Heart right ventricle (tissue), 16 donors: ENCODE measurements around the gene CLRN2. TPM values are rescaled to one million over a fixed set of nuclear protein-coding genes. Genes with fewer than 3 reads are reported as not detected.

Source experiments
- ATAC-seq, 8 donors: fragments of 200-7000 bp; cut with Tn5 transposase; one replicate each; pipeline ENCODE4 v1.9.1; 2020; ENCODE audit warnings: mild to moderate bottlenecking in 8 of 8, moderate library complexity in 8 of 8, moderate number of reproducible peaks in 1 of 8
- DNase-seq, 2 donors: peaks; one replicate each; pipeline ENCODE4 v3.0.0-alpha.2; 2020
- H3K27ac ChIP-seq, 10 donors: fragments of 200-600 bp; sonication (generic) in 2 of 10; one replicate each; pipeline versions ENCODE4 v1.5.0 to v1.8.0; 2020 to 2022; ENCODE audit warnings: mild to moderate bottlenecking in 3 of 10
- H3K27me3 ChIP-seq, 7 donors: fragments of 200-600 bp; one replicate each; pipeline ENCODE4 v1.8.0; 2021 to 2022; ENCODE audit warnings: mild to moderate bottlenecking in 2 of 7
- H3K36me3 ChIP-seq, 9 donors: fragments of 200-600 bp; sonication (generic) in 1 of 9; one replicate each; pipeline versions ENCODE4 v1.5.0 to v1.8.0; 2020 to 2022; ENCODE audit warnings: mild to moderate bottlenecking in 2 of 9
- H3K4me1 ChIP-seq, 9 donors: fragments of 200-600 bp; sonication (generic) in 1 of 9; one replicate each; pipeline versions ENCODE4 v1.5.0 to v1.8.0; 2020 to 2022; ENCODE audit warnings: mild to moderate bottlenecking in 4 of 9
- H3K4me3 ChIP-seq, 10 donors: fragments of 200-600 bp; sonication (generic) in 2 of 10; one replicate each; pipeline versions ENCODE4 v1.5.0 to v1.8.0; 2020 to 2022; ENCODE audit warnings: mild to moderate bottlenecking in 7 of 10, moderate library complexity in 2 of 10
- H3K9me3 ChIP-seq, 11 donors: fragments of 200-600 bp in 10 of 11; sonication (generic) in 2 of 11; one replicate each; pipeline versions ENCODE4 v1.5.0 to v1.8.0; 2013 to 2022; ENCODE audit warnings: mild to moderate bottlenecking in 2 of 11, control low read depth in 1 of 11, moderate library complexity in 1 of 11
- CTCF ChIP-seq, 9 donors: fragments of 200-600 bp; sonication (generic) in 2 of 9; IDR thresholded peaks; one replicate each; pipeline versions ENCODE4 v1.5.0 to v1.8.0; 2021 to 2022; ENCODE audit warnings: antibody characterized with exemption in 9 of 9, mild to moderate bottlenecking in 5 of 9, moderate library complexity in 1 of 9
- WGBS, 2 donors: extraction: QIAGEN DNeasy Blood & Tissue Kit; methylation state at CpG; one replicate each; pipeline ENCODE4 v1.1.7; 2013; ENCODE audit warnings: inconsistent platforms in 1 of 2; 5-methylcytosine and 5-hydroxymethylcytosine counted together
- intact Hi-C, 10 donors: fragments of 100-400 bp; cut with DNase I; formaldehyde crosslinking; loops; one replicate each; pipeline versions ENCODE4 v1.11.1 to v1.14.2; 2022
- polyA plus RNA-seq, 2 donors: library from polyadenylated mRNA; stranded (reverse); fragments of 200-250 nt; gene quantifications; one replicate each; pipeline ENCODE4 v1.2.3, GENCODE V29; 2013
- total RNA-seq, 10 donors: library from RNA; stranded (reverse); fragmentation: NEBNext Ultra II Directional in 3 of 10; extraction: Animal tissue kit (Norgen Biotek cat#: 25700) in 3 of 10; gene quantifications; one replicate each; pipeline versions ENCODE4 v1.2.1 to v1.2.4, GENCODE V29; 2021 to 2023
- donor health status: Arrhythmogenic right ventricular cardiomyopathy.
- donor health status: ischemic (EF 13 %, LVEDD 7.1; RV severe dilation, severe dysfunction).
- donor health status: healthy with polysubstance abuse.
- donor health status: DM: no; HTN: yes; CAD: no.
- donor health status: DM: no; HTN: no; CAD: no.
- donor health status: ischemic (EF 25% LVEDD 6.9; RV normal size, moderate dysfunction).
- donor health status: ischemic (EF 25% LVEDD 5.7; RV mildly dilated, moderate dysfunction).
- donor health status: healthy.
- donor health status: DM: yes; HTN: yes; CAD: no.
- donor health status: Ischemic cardiomyopathy.
- donor health status: ischemic (EF 35%, LVEDD 5.7; RV mildly dilated, moderate dysfunction).
- donor health status: nonischemic (EF 11% LVEDD 7.7; RV severe dilation, severe dysfunction).
- donor health status: DM: yes; HTN: yes; CAD: no.
- donor health status: PGD.
- donor health status: ischemic (EF 29% LVEDD 5.4; RV normal size, mild dysfunction).
- donor health status: nonischemic (EF 23%, LVEDD 6.1; RV moderate dilation, normal function).

Gene CLRN2
- total and polyA plus RNA-seq, 12 donors, result not detected

- no peak overlapping the region for H3K4me3 ChIP-seq
- WGBS, 2 donors, result 34 to 49% methylated on average over 1 of the region's 1 CpG
- H3K27me3 ChIP-seq, result peaks cover 0 to 40% (median 6%) of the 10 kb centered on the region in 7 donors
- DNase-seq, result no peak
- H3K27ac ChIP-seq, result no peak overlapping the region
- H3K9me3 ChIP-seq, result no peaks in the 10 kb centered on the region
- H3K4me1 ChIP-seq, result peaks cover 0 to 10% (median 6%) of the 10 kb centered on the region in 9 donors
- no peak for ATAC-seq
- TF ChIP-seq CTCF (IDR thresholded peaks at IDR 0.05), result no peak
- no peaks in the 10 kb centered on the region for H3K36me3 ChIP-seq
- intact Hi-C loops, result no loop called here
These were observed 2.0 kb downstream of the CLRN2 start for GRCh38 chr4:17516980-17517379.

- no peak for DNase-seq
- Histone ChIP-seq H3K27ac (no peak overlapping the region), H3K27me3 (peaks cover 0 to 40% (median 6%) of the 10 kb centered on the region in 7 donors), H3K36me3 (no peaks in the 10 kb centered on the region), H3K4me1 (peaks cover 0 to 5% (median 1%) of the 10 kb centered on the region in 9 donors), H3K4me3 (no peak overlapping the region), H3K9me3 (no peaks in the 10 kb centered on the region)
- ATAC-seq, result no peak
- no peak for TF ChIP-seq CTCF (IDR thresholded peaks at IDR 0.05)
- 40 to 51% methylated on average over 5 of the region's 5 CpGs for WGBS, 2 donors
- intact Hi-C loops, result no loop called here
These were observed 2.7 kb downstream of the CLRN2 start for GRCh38 chr4:17517664-17518063.

- no peak for TF ChIP-seq CTCF (IDR thresholded peaks at IDR 0.05)
- intact Hi-C loops, result loop anchor here in 1 of 10 donors (5.0 kb wide), 1 partner anchor 1849 kb away; no protein-coding TSS in a partner anchor
- 87 to 94% methylated on average over 5 of the region's 5 CpGs for WGBS, 2 donors
- no peaks in the 10 kb centered on the region for H3K36me3 ChIP-seq
- no peaks in the 10 kb centered on the region for H3K9me3 ChIP-seq
- no peak for ATAC-seq
- H3K4me3 ChIP-seq, result no peak overlapping the region
- DNase-seq, result no peak
- H3K4me1 ChIP-seq, result no peaks in the 10 kb centered on the region
- no peak overlapping the region for H3K27ac ChIP-seq
- peaks cover 0 to 32% (median 16%) of the 10 kb centered on the region in 7 donors for H3K27me3 ChIP-seq
These were observed 6.6 kb downstream of the CLRN2 start for GRCh38 chr4:17521595-17521994.

GRCh38 chr4:17523662-17524061 is 8.7 kb downstream of the CLRN2 start:
- H3K27me3 ChIP-seq, result peaks cover 0 to 33% (median 6%) of the 10 kb centered on the region in 7 donors
- no peak for TF ChIP-seq CTCF (IDR thresholded peaks at IDR 0.05)
- no peak for DNase-seq
- no peaks in the 10 kb centered on the region for H3K9me3 ChIP-seq
- intact Hi-C loops, result loop anchor here in 1 of 10 donors (5.0 kb wide), 1 partner anchor 1851 kb away; no protein-coding TSS in a partner anchor
- no peak overlapping the region for H3K27ac ChIP-seq
- no peak overlapping the region for H3K4me3 ChIP-seq
- H3K4me1 ChIP-seq, result no peaks in the 10 kb centered on the region
- no peak for ATAC-seq
- H3K36me3 ChIP-seq, result no peaks in the 10 kb centered on the region
- WGBS, 2 donors, result 39 to 40% methylated on average over 2 of the region's 2 CpGs
